Cardiac muscle cell (in vitro differentiated cells and primary cell): ENCODE results near the gene ALDH18A1. TPM values are rescaled to one million over a fixed set of nuclear protein-coding genes. Genes with fewer than 3 reads are reported as not detected.

Experiments used
- DNase-seq, 2 donors: peaks; one replicate each; pipeline versions ENCODE4 v3.0.0 to v3.0.0-alpha.2; 2010 to 2017; ENCODE audit warnings: low read depth in 1 of 2, low spot score in 1 of 2
- H3K27ac ChIP-seq: fragments of 200-600 bp; sonication (generic); 2 replicates; pipeline ENCODE4 v1.5.1; 2016
- H3K27me3 ChIP-seq: fragments of 200-600 bp; sonication (generic); 2 replicates; pipeline ENCODE4 v1.6.0; 2016; ENCODE audit warnings: control low read depth
- H3K36me3 ChIP-seq: fragments of 200-600 bp; sonication (generic); 2 replicates; pipeline ENCODE4 v1.5.1; 2016; ENCODE audit warnings: control low read depth
- H3K4me1 ChIP-seq: fragments of 200-600 bp; sonication (generic); 2 replicates; pipeline ENCODE4 v1.8.1; 2017; ENCODE audit warnings: low read depth, mild to moderate bottlenecking, mixed run types
- H3K4me3 ChIP-seq: fragments of 200-600 bp; sonication (generic); 2 replicates; pipeline ENCODE4 v1.5.1; 2016; ENCODE audit warnings: mild to moderate bottlenecking
- H3K9me3 ChIP-seq: fragments of 200-600 bp; sonication (generic); 2 replicates; pipeline ENCODE4 v1.5.1; 2017; ENCODE audit warnings: low read depth, mild to moderate bottlenecking, control low read depth
- CTCF ChIP-seq: IDR thresholded peaks from 2 replicates; pipeline ENCODE4 v1.5.1; 2012; ENCODE audit warnings: low read depth, mild to moderate bottlenecking, low read length
- polyA plus RNA-seq: library from polyadenylated mRNA; unstranded; fragments of >200 nt; fragmentation: Nextera tagmentation; extraction: Ambion mirVana; gene quantifications from 2 replicates; pipeline ENCODE4 v1.2.1, GENCODE V29; 2016
- total RNA-seq: library from RNA; depleted of rRNA; stranded (reverse); fragments of >200 nt; gene quantifications from 2 replicates; pipeline ENCODE4 v1.2.3, GENCODE V29; 2016

ALDH18A1 gene
- total and polyA plus RNA-seq, 2 experiments from 2014 or later = 40.4 to 49.3 TPM

GRCh38 chr10:95648138-95648537, 8.4 kb downstream of the ALDH18A1 start:
- no peak overlapping the region for H3K27ac ChIP-seq
- TF ChIP-seq CTCF = no peak
- H3K36me3 ChIP-seq = peaks cover 28% of the 10 kb centered on the region
- H3K4me3 ChIP-seq = no peak overlapping the region
- H3K27me3 ChIP-seq = no peaks in the 10 kb centered on the region
- no peak for DNase-seq
- H3K9me3 ChIP-seq = no peaks in the 10 kb centered on the region
- H3K4me1 ChIP-seq = peaks cover 6% of the 10 kb centered on the region

- DNase-seq = no peak
- peaks cover 6% of the 10 kb centered on the region for H3K4me1 ChIP-seq
- H3K9me3 ChIP-seq = no peaks in the 10 kb centered on the region
- H3K36me3 ChIP-seq = peaks cover 22% of the 10 kb centered on the region
- H3K27ac ChIP-seq = no peak overlapping the region
- TF ChIP-seq CTCF = no peak
- no peak overlapping the region for H3K4me3 ChIP-seq
- no peaks in the 10 kb centered on the region for H3K27me3 ChIP-seq
Observed at GRCh38 chr10:95646160-95646559, 10.4 kb downstream of the ALDH18A1 start.

GRCh38 chr10:95644901-95645300, 11.6 kb downstream of the ALDH18A1 start:
- no peak for TF ChIP-seq CTCF
- Histone ChIP-seq H3K27me3 (no peaks in the 10 kb centered on the region), H3K4me1 (peaks cover 6% of the 10 kb centered on the region), H3K27ac (peak overlapping the region; percentile 54), H3K36me3 (peaks cover 30% of the 10 kb centered on the region), H3K4me3 (no peak overlapping the region), H3K9me3 (no peaks in the 10 kb centered on the region)
- no peak for DNase-seq

- peaks cover 58% of the 10 kb centered on the region for H3K36me3 ChIP-seq
- no peak for DNase-seq
Observed at GRCh38 chr10:95640891-95641315, 15.6 kb downstream of the ALDH18A1 start.

GRCh38 chr10:95637911-95638310, 18.6 kb downstream of the ALDH18A1 start:
- Histone ChIP-seq H3K27ac (no peak overlapping the region), H3K9me3 (no peaks in the 10 kb centered on the region), H3K36me3 (peaks cover 81% of the 10 kb centered on the region), H3K27me3 (no peaks in the 10 kb centered on the region), H3K4me1 (no peaks in the 10 kb centered on the region), H3K4me3 (no peak overlapping the region)
- no peak for DNase-seq
- no peak for TF ChIP-seq CTCF

More at GRCh38 chr10:95640891-95641315, 15.6 kb downstream of the ALDH18A1 start:
- Histone ChIP-seq H3K4me3 (no peak overlapping the region), H3K27me3 (no peaks in the 10 kb centered on the region), H3K9me3 (no peaks in the 10 kb centered on the region), H3K27ac (no peak overlapping the region), H3K4me1 (peaks cover 6% of the 10 kb centered on the region)
- TF ChIP-seq CTCF = no peak

- H3K36me3 ChIP-seq = peaks cover 82% of the 10 kb centered on the region
Observed at GRCh38 chr10:95637140-95637539, 19.4 kb downstream of the ALDH18A1 start.

More at GRCh38 chr10:95637140-95637539, 19.4 kb downstream of the ALDH18A1 start:
- Histone ChIP-seq H3K9me3 (no peaks in the 10 kb centered on the region), H3K27ac (no peak overlapping the region), H3K4me3 (no peak overlapping the region), H3K4me1 (no peaks in the 10 kb centered on the region), H3K27me3 (no peaks in the 10 kb centered on the region)
- no peak for DNase-seq
- TF ChIP-seq CTCF = no peak
